ENCODE data around the gene FKBP15. TPM values are rescaled to one million over a fixed set of nuclear protein-coding genes. Genes with fewer than 3 reads are reported as not detected.
"Not testable (repeated sequence)": the region's sequence is repeated elsewhere in the genome, so short reads cannot be mapped to it uniquely, and the experiment has no call there.

FKBP15 gene
- total and polyA plus RNA-seq, 8 donors: 5.5 to 36.6 (median 13.7) TPM

DNA sequence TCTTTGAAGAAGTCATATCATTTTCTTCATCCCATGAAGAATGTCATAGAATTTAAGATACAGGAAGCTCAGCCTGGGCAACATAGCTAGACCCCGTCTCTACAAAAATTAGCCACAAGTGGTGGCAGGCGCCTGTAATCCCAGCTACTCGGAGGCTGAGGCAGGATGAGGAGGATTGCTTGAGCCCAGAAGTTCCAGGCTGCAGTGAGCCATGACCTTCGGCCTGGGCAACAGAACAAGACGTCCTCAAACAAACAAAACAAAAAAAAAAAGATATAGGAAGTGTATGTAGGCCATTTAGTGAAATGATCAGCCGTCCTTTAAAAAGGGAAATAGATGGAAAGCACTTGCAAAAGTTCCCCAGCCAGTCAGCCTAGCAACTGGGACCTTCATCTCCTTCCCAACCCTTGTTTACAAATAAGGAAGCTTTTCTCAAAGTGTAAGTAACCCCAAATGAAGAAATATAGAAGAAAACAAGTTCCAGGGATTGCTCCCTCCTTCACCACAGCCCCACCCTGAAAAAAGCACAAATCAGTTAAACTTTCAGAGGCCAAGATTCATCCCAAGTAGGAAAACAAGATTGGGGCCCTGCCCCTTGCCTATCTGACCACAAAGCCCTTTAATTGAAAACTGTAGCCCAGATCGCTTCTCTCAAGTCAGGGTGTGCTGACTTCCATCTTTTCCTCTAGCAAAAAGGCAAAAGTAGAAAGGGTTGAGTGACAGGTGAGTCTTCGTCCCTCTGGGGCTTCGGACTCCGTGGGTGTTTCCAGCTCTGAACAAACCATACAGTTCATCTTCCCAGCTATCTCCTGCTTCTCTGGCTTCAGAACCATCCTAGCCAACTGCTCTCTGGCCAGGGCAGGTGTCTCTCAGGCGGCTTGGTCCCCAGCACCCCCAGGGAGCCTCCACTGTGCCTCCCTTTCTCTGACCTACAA lies 69.1 kb downstream of the FKBP15 start:
- Histone ChIP-seq H3K27me3 (no peaks in the 10 kb centered on the region), H3K4me3 (peak overlapping the region; percentile 83 to 97 (median 92)), H3K36me3 (peaks cover 0 to 2% (median under 1%) of the 10 kb centered on the region in 4 donors), H3K9me3 (no peaks in the 10 kb centered on the region), H3K27ac (peak overlapping the region in 4 of 5 donors; percentile 85 to 89 (median 88)), H3K4me1 (peaks cover 11 to 57% (median 42%) of the 10 kb centered on the region in 4 donors)
- WGBS, 5 donors: 51 to 64% (median 54%) methylated on average over 11 of the region's 11 CpGs
- intact Hi-C loops (cut with DNase I; ENCODE audit: low total_unique reads): no loop called here
- DNase-seq: no peak
- no peak for TF ChIP-seq EP300 (IDR thresholded peaks at IDR 0.05)
- TF ChIP-seq POLR2A (IDR thresholded peaks at IDR 0.05): no peak
- TF ChIP-seq POLR2AphosphoS5 (IDR thresholded peaks at IDR 0.05): no peak
- TF ChIP-seq, protein P1, sequence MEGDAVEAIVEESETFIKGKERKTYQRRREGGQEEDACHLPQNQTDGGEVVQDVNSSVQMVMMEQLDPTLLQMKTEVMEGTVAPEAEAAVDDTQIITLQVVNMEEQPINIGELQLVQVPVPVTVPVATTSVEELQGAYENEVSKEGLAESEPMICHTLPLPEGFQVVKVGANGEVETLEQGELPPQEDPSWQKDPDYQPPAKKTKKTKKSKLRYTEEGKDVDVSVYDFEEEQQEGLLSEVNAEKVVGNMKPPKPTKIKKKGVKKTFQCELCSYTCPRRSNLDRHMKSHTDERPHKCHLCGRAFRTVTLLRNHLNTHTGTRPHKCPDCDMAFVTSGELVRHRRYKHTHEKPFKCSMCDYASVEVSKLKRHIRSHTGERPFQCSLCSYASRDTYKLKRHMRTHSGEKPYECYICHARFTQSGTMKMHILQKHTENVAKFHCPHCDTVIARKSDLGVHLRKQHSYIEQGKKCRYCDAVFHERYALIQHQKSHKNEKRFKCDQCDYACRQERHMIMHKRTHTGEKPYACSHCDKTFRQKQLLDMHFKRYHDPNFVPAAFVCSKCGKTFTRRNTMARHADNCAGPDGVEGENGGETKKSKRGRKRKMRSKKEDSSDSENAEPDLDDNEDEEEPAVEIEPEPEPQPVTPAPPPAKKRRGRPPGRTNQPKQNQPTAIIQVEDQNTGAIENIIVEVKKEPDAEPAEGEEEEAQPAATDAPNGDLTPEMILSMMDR (IDR thresholded peaks at IDR 0.05): no peak

DNA sequence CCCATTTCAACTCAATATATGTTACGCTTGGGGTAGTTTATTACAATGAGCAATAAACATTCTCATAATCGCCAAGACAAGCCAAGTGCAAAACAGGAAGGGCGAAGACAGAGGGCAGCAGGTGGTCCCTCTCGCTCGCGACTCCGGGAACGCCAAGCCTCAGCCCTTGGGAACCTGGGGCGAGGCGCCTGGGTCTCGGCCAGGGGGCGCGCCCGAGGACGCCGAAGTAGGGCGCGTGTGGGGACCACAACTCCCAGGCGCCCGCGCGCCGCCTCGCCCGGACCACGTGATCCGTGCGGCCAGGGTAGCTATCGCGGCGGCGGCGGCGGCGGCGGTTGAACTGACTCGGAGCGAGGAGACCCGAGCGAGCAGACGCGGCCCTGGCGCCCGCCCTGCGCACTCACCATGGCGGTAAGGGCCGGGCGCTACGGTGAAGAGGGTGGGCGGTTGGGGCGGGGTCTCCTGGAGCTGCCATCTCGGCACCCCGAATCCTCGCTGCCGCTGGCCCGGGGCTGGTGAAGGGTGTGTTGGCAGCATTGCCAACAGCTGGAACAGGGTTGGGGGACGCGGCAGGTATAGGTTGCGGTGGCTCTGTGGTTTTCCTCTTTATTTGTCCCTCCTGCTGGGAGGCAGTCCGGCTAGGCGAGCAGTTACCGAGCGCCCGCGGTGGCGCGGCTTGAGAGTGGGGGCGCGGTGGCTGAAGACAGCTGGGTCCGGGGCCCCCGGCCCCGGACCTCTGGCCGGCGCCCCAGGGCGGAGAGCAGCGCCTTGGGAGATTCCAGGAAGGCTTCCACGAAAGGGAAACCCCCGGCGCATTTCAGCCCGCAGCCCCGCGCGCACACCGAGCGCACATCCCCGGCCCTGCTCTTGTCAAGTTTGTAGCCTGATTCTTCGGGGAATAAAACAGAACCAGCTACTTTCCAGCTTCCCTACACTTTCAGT lies 70.1 kb downstream of the FKBP15 start, which contains the start of gene SLC31A2:
TSS of gene SLC31A2 (plus strand) at position 338 of the 942 bp plus-strand sequence. CDS start at position 406, 68 bp downstream.
- Histone ChIP-seq H3K4me1 (peaks cover 11 to 49% (median 39%) of the 10 kb centered on the region in 4 donors), H3K36me3 (no peaks in the 10 kb centered on the region), H3K27ac (peak within 1 kb of the TSS; percentile 78 to 89 (median 87)), H3K4me3 (peak within 1 kb of the TSS; percentile 83 to 97 (median 92)), H3K9me3 (no peaks in the 10 kb centered on the region), H3K27me3 (no peaks in the 10 kb centered on the region)
- peak; percentile 93 to 96 for DNase-seq
- 0 to 2% (median 1%) methylated on average over 32 to 87 of the region's 87 CpGs for WGBS, 5 donors
- intact Hi-C loops (cut with DNase I; ENCODE audit: low total_unique reads): no loop called here
- TF ChIP-seq POLR2AphosphoS5 (IDR thresholded peaks at IDR 0.05): peak; percentile 54 to 91 (median 81)
- TF ChIP-seq POLR2A (IDR thresholded peaks at IDR 0.05): no peak
- no peak for TF ChIP-seq EP300 (IDR thresholded peaks at IDR 0.05)
- TF ChIP-seq, protein P1 (IDR thresholded peaks at IDR 0.05): peak in 2 of 7 experiments; percentile 18 to 56

DNA sequence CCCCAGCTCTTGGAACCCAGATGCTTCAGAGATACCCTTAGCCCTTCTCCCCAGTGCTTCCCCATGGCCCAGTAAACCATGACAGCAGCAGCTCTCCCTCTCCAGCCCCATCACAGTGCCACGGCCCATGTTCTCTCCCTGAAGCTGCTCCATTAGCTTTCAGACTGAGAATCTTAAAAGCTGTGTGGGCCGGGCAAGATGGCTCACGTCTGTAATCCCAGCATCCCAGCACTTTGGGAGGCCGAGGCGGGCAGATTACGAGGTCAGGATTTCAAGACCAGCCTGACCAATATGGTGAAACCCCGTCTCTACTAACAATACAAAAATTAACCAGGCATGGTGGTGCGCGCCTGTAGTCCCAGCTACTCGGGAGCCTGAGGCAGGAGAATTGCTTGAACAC lies 71.5 kb downstream of the FKBP15 start:
- H3K9me3 ChIP-seq; DNase-seq; H3K27ac ChIP-seq; H3K36me3 ChIP-seq; H3K27me3 ChIP-seq; H3K4me3 ChIP-seq; intact Hi-C loops (cut with DNase I; ENCODE audit: low total_unique reads): not testable (repeated sequence)
- 95 to 97% (median 96%) methylated on average over 9 to 10 of the region's 10 CpGs for WGBS, 5 donors
- peaks cover 11 to 37% (median 33%) of the 10 kb centered on the region in 4 donors for H3K4me1 ChIP-seq

DNA sequence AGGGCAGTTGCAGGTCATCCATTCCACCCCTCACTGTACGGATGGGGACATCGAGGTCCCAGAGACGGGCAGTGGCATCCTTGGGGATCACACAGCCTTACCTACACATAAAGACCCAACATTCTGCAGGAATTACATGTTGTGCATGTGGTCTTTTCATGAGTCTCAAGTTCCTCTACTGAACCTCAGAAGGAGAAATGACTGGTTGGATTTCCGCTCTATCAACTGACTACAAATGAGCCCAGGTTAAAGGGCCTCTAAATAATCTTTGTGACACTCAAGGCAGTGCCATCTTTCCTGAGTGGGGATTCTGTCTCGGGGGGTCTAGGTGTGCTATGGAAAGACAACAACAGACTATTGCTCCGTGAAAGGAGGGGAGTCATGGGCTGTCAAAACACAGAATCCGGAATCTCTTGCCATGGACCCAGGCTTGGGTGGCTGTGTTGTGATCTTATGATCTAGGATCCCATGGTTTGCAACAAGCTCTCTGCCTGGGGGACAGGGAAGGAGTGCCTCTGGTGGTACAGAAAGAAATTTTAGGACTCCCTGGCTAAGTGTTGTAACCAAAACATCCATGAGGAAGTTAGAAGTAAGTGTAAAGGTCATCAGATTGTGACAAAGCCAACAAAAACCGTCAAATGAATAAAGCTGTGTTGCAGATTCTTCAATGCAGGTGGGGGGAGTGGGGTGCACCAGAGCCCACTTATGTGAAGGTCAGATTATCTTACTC lies 72.1 kb downstream of the FKBP15 start:
- DNase-seq: no peak
- peaks cover 11 to 31% (median 29%) of the 10 kb centered on the region in 4 donors for H3K4me1 ChIP-seq
- no peak for TF ChIP-seq POLR2A (IDR thresholded peaks at IDR 0.05)
- TF ChIP-seq, protein P1 (IDR thresholded peaks at IDR 0.05): no peak
- TF ChIP-seq EP300 (IDR thresholded peaks at IDR 0.05): no peak
- no peak for TF ChIP-seq POLR2AphosphoS5 (IDR thresholded peaks at IDR 0.05)
- no peak overlapping the region for H3K4me3 ChIP-seq
- intact Hi-C loops (cut with DNase I; ENCODE audit: low total_unique reads): no loop called here
- WGBS, 5 donors: 83 to 88% (median 86%) methylated on average over 8 of the region's 8 CpGs
- peaks cover 0 to 10% (median 0%) of the 10 kb centered on the region in 3 donors for H3K27me3 ChIP-seq
- H3K36me3 ChIP-seq: no peaks in the 10 kb centered on the region
- no peak overlapping the region for H3K27ac ChIP-seq
- H3K9me3 ChIP-seq: no peaks in the 10 kb centered on the region

Measured in stomach (tissue), 9 donors.